ENCODE results near the gene C17orf67.

C17orf67 gene

DNA sequence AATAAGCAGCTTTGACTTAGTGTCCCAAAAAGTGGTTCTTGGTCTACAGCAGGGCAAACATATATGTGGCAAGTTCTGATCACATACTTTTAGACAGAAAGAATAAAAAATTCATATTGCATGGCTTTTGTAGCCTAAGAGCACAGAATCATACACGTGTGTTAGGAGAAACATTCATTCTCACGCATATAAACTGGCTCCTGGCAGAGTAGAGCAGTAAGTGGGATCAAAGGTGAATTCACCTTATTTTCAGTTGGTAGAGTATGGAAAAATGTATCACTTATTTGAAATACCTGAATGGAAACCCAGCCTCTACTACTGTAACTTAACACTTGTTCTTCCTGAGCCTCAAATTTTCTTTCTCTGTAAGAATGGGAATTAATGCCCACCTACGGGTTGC is 35.0 kb upstream of the C17orf67 start:
- TF ChIP-seq, protein P1, sequence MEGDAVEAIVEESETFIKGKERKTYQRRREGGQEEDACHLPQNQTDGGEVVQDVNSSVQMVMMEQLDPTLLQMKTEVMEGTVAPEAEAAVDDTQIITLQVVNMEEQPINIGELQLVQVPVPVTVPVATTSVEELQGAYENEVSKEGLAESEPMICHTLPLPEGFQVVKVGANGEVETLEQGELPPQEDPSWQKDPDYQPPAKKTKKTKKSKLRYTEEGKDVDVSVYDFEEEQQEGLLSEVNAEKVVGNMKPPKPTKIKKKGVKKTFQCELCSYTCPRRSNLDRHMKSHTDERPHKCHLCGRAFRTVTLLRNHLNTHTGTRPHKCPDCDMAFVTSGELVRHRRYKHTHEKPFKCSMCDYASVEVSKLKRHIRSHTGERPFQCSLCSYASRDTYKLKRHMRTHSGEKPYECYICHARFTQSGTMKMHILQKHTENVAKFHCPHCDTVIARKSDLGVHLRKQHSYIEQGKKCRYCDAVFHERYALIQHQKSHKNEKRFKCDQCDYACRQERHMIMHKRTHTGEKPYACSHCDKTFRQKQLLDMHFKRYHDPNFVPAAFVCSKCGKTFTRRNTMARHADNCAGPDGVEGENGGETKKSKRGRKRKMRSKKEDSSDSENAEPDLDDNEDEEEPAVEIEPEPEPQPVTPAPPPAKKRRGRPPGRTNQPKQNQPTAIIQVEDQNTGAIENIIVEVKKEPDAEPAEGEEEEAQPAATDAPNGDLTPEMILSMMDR (IDR thresholded peaks at IDR 0.05; ENCODE audit: extremely low read depth, missing control alignments) = no peak

DNA sequence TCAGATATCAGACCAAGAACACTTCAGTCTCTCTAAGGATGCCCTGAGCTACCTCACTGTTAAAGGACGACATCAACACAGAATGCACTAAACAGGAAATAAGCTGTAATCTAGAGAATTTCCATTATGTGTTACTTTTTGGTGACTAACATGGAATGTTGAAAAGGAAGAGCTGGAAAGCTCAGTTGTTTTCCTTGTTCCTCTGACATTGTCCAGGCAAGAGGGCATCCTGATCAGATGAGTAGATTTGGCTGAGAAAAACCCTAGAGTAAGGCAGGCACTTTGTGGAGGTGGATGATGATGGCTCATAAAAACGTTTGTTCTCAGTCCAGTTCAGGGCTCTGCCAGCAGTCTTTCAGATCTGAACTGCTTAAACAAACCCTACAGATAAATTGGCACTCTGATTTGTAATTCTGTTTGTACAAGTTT is 34.2 kb upstream of the C17orf67 start:
- no peak for DNase-seq (ENCODE audit: low spot score)
- TF ChIP-seq, protein P1 (IDR thresholded peaks at IDR 0.05; ENCODE audit: extremely low read depth, missing control alignments) = no peak

More for the DNA sequence above, 35.0 kb upstream of the C17orf67 start:
- DNase-seq (ENCODE audit: low spot score) = no peak

DNA sequence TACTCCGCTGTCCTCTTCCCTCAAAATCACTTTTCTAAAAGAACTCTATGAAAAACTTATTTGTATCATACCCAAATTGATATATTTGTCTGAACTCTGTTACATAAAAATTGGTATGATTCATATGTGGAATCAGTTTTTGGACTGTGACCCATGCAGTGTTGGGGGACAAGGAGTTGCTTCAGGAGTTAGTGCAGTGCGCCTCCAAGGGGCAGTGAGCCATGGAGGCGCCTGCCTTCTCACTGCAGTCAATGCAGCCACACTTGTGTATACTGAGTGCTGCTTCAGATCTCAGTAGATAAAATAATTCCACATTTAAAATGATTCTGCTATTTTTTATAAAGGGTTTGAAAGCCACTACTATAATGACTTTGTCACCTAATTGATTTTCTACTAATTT is 32.8 kb upstream of the C17orf67 start:
- no peak for DNase-seq (ENCODE audit: low spot score)
- TF ChIP-seq, protein P1 (IDR thresholded peaks at IDR 0.05; ENCODE audit: extremely low read depth, missing control alignments) = no peak

DNA sequence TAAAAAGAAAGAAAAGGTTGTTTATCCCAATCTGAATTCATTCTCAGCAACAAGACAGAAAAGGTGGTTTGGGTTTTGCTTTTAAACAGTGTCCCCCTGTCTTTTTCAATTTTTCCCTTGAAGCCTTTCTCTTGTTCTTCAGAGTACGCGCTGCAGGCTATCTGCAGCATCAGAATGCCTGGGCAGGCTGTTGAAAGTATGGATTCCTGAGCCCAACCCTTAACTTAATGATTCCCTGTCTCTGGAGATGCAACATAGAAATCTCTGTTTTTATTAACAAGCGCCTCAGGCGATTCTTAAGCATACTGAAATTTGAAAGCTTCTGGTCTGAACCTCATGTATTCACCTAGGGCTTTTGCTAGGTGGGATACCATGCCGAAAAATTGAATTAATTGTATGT is 32.4 kb upstream of the C17orf67 start:
- DNase-seq (ENCODE audit: low spot score) = no peak
- TF ChIP-seq, protein P1 (IDR thresholded peaks at IDR 0.05; ENCODE audit: extremely low read depth, missing control alignments) = no peak

DNA sequence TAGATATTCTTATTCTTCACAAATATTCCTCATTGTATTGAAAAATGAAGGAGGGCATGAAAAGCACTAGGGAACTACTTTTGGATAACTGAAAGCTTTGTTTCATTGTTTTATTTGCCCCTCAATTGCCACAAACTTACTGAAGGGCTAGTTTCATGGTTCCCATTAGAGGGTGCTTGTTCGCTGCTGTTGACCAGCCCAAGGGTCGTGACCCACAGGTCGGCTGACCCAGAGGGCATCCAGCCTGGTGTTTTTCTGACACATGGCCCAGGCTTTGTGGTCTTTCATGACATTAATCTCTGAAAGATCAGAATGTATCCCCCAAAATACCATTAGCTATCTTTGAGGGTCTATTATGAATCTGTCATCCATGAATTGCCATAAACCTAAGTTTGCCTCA is 30.3 kb upstream of the C17orf67 start:
- no peak for DNase-seq (ENCODE audit: low spot score)
- TF ChIP-seq, protein P1 (IDR thresholded peaks at IDR 0.05; ENCODE audit: extremely low read depth, missing control alignments) = no peak

DNA sequence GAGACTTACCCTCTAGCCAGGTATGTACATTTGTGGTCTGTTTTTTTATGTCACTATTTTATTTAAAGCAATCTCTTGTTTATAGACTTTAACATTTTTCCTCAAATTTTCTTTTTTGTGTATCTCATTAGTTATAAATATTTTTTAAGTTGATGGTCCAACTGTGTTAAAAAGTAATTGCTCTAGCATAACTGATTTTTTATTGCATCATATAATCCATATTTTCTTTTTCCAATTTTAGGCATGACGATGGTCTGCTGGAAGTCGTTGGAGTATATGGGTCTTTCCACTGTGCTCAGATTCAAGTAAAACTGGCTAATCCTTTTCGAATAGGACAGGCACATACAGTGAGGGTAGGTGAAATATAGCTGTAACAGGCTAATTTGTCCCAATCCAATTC is 28.2 kb upstream of the C17orf67 start:
- TF ChIP-seq, protein P1 (IDR thresholded peaks at IDR 0.05; ENCODE audit: extremely low read depth, missing control alignments) = no peak
- DNase-seq (ENCODE audit: low spot score) = no peak

DNA sequence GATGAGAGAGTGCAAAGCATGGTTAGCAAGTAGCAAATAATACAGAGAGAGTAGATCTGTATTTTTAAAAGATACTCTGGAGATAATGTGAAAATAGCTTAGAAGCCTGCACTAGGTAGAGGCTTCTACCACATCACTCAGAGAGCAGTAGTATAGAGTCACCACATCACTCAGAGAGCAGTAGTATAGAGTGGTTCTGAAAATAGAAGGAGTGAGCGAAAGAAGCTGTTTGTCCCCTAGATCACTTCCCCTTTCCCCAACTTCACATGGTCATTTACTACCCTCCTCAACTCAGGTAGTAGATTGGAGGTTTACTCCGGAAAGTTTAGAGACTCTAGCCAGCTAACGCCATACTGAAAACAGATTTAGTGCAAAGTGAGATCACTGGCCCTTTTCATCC is 17.3 kb upstream of the C17orf67 start:
- no peak for DNase-seq (ENCODE audit: low spot score)
- TF ChIP-seq, protein P1 (IDR thresholded peaks at IDR 0.05; ENCODE audit: extremely low read depth, missing control alignments) = no peak
